AG09319 (cell line): ENCODE measurements around the gene CALML4.

Experiments used
- DNase-seq: peaks from one replicate; pipeline ENCODE4 v3.0.0-alpha.2; 2010; ENCODE audit warnings: low read depth; ENCODE audit errors: extremely low read depth
- CTCF ChIP-seq: IDR thresholded peaks from 2 replicates; pipeline ENCODE4 v1.5.1; 2011; ENCODE audit warnings: low read depth, mild to moderate bottlenecking, inconsistent platforms, low read length, moderate library complexity

The CALML4 gene

GRCh38 chr15:68148039-68148438 lies 57.1 kb downstream of the CALML4 start:
- no peak for TF ChIP-seq CTCF
- no peak for DNase-seq

- TF ChIP-seq CTCF, result no peak
- no peak for DNase-seq
Observed at GRCh38 chr15:68145706-68146105, 59.4 kb downstream of the CALML4 start.

GRCh38 chr15:68143785-68144184 lies 61.3 kb downstream of the CALML4 start:
- no peak for DNase-seq
- TF ChIP-seq CTCF, result no peak

- TF ChIP-seq CTCF, result no peak
Observed at GRCh38 chr15:68143129-68143528, 62.0 kb downstream of the CALML4 start.

More at GRCh38 chr15:68143129-68143528, 62.0 kb downstream of the CALML4 start:
- DNase-seq, result no peak
